GM21367 (cell line): ENCODE results near the gene CSNK1G3.

ENCODE experiments used
- ATAC-seq: cut with Tn5 transposase; IDR thresholded peaks from one replicate; pipeline ENCODE4 v1.9.1; 2021; ENCODE audit not compliant: unreplicated experiment

The CSNK1G3 gene

GRCh38 chr5:123557907-123558306 is 45.9 kb downstream of the CSNK1G3 start:
- no peak for ATAC-seq

- no peak for ATAC-seq
Measured at GRCh38 chr5:123558762-123559433, 46.9 kb downstream of the CSNK1G3 start.

DNA sequence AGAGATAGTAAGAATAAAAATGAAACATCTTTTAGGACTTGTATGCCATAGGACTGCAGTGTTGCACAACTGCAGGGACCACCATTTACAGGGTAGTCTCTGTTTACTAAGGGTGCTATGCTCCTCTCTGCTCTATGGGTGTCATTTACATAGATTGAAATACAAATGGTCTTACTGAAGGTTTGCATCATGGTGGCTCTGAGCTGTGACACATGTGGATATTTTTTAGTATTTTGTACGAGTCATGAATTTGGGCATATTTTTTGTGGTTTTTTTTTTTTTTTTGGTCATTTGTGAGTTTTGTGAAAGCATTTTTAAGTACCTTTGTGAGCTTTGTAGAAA is 47.4 kb downstream of the CSNK1G3 start:
- ATAC-seq, result no peak

- ATAC-seq, result no peak
Measured at GRCh38 chr5:123561230-123561629, 49.3 kb downstream of the CSNK1G3 start.

DNA sequence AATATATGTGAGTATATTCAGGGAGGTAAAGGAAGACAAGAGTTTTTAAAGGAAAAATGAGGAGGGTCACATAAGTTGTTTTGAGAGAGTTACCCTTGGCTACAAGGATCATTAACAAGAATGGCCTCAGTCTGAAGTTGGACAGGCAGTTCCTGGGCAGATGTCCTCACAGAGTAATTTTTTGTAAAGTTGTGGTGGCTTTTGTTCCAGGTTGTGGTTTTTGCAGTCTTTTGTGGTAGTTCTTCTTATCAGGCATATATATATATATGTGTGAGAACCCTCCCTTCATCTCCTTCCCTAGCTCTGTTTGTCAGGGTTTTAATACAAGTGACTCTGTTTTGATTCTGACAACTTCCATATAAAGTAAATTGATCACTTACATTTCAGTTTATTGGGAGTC is 60.0 kb downstream of the CSNK1G3 start:
- no peak for ATAC-seq

DNA sequence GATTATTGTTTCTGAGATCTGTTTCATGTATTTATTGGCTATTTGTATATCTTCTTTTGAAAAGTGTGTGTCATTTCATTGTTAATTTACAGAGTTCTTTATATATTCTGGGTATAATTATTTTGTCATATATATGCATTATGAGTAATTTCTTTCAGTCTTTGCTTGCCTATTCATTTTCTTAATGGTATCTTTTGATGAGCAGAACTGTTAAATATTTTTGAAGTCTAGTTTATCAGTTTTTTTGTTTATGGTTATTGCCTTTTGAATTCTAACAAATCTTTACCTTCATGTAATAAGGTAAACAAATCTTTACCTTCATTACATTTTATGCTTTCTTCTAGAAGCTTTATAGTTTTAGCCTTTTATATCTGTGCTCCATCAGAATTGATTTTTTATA is 66.4 kb downstream of the CSNK1G3 start:
- no peak for ATAC-seq

- ATAC-seq, result no peak
Measured at GRCh38 chr5:123579410-123579809, 67.4 kb downstream of the CSNK1G3 start.

DNA sequence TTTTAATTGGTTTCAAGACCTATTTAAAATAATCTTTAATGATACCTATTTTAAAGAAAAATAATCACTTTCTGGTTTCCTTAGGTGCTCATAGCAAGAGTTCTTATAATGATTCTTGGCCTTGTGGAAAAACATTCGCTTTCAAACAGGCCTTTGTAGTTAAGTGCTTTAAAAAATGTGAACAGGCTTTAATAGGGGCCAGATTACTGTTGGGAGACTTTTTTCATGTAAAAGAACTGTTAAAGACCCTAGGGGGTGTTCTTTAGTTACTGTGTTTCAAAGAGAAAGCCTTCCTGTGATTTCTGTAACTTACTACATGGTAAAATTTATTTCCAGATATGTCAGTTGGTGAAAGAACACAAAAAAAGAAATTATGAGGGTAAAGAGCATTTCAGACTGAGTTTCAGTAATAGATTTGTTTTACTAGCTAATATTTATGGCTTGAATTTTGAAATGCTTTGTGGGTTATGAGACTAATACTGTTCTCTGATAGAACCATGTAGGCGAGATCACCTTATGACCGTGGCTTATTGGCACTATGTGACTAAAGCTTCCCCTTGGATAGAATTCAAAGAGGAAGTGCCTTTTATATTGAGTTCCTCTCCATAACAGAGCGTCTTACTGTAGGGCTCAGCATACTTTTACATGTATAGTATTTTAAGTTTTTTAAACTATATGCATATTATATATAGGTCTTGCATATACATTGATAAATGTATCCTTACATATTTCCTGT is 70.7 kb downstream of the CSNK1G3 start:
- no peak for ATAC-seq

DNA sequence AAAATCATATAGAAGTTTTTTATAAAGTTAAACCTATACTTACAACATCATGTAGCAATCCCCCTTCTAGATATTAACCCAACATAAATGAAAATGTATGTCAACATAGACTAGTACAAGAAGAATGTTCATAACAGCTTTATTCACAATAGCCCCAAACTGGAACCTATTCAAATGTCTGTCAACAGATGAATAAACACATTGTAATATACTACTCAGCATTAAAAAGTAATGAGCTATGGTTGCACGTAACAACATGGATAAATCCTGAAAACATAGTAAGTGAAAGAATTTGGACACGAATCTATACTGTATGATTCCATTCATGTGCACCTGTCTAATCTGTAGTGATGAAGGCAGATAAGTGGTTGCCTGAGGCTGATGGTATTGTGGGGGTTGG is 73.9 kb downstream of the CSNK1G3 start:
- no peak for ATAC-seq

DNA sequence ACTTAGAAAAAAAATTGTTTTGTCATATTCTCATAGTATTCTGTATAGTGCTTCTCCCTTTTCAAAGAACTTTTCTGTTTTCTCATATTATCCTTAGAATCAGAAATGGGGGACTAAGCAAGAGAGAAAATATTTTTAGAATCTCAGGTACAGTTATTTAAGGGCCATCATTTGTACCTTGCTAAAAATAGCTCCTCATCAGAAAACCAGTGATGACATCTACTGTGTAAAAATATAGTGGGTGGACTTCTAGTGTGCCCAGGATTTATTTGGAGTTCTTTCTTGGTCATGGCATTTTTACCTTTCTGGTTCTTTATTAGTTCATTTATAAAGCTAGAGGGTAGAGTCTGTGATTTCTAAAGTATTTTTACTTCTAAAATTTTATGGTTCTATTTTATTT is 82.5 kb downstream of the CSNK1G3 start:
- no peak for ATAC-seq

- no peak for ATAC-seq
Measured at GRCh38 chr5:123597018-123597417, 85.0 kb downstream of the CSNK1G3 start.

DNA sequence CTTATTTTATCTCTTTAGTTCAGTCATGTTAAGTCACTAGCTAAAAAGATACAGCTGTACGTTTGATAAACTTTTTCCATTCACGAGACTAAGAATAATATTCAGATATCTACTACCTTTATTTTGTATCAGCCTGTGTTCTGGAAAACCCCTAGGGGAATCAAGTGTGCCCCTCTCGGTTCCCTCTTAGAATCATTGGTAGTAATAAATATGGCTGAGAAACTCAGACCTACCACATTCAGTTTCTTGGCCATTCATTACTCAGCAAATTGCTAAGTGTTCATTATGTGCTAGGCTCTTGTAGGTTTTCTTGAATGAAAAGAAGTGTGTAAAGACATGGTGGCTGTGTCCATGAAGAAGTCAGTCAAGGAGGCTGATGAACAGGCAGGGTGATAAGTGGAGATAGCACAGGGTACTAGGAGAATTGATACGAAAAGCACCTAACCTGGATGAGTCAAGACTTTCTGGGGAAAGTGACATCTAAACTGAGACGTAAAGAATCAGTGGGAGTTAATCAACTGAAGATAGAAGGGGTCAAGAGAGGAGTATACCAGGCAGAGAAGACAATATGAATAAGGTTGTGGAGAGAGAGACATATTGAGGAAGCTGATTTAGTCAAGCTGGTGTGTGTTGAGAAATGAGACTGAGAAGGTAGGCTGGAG is 86.2 kb downstream of the CSNK1G3 start:
- no peak for ATAC-seq

- no peak for ATAC-seq
Measured at GRCh38 chr5:123599171-123599570, 87.2 kb downstream of the CSNK1G3 start.

DNA sequence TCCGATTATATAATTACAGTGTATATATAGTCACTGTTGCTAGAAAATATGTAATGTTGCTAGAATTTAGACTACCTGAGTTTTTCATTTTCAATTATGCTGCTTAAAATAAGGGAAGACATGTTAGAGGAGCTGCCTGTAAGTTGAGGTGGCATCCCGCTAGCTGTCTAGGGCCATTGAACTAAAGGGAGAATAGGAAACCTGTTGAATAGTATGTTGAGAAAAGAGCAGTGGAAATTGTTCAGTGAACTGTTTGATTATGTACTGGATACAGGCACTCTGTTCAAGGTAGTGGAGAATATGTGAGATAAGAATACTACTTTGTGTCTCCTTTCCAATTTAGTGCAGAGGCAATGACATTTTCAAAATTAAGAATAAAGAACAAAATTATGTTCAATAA is 89.6 kb downstream of the CSNK1G3 start:
- ATAC-seq, result no peak

DNA sequence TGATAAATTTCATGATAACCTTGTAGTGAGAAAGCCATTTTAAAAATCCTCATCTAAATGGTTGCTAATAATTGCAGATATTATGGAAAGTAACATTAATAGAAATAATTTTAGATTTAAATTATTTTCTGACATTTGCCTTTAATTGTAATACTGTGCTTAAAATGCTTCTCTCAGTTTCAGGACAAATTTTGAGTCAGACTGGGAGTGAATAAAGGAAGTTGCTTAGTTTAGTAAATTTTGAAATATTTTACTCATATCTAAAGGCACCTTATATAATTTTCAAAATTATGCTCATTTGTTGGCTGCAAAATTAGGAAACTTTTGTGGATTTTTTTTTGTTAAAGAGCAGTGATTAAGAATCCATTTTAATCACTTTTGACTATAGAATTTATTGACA is 93.8 kb downstream of the CSNK1G3 start:
- ATAC-seq, result peak; percentile 42

GRCh38 chr5:123610209-123610608 is 98.2 kb downstream of the CSNK1G3 start:
- ATAC-seq, result no peak

DNA sequence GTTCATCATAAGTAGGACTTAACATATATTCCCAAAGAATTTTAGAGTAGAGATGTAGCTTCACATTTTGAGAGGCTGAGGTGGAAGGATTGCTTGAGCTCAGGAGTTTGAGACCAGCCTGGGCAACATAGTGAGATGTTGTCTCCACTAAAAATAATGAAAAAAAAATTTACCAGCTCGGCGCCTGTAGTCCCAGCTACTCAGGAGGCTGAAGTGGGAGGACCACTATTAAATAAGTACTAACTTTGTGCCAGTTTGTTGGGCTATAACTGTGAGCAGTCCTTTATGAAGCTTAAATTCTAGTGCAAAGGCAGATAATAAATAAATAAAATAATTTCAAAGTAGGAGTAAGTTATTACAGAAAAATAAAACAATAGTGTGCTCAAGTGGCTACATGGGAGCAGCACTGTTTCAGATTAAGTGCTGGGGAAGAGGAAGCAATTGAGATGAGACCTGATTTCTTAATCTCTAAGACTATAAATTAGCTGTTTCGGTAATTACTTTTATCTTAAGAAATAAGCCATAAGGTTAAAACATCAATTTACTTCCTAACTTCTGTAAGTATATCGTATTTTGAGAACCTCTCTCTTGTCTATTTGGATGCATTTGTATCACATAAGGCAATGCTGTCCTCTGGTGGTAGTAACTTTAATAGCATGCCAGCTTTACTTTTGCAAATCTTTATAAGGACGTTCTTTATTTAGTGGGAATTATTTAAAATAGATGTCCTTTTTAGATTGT is 98.9 kb downstream of the CSNK1G3 start:
- ATAC-seq, result peak; percentile 76

DNA sequence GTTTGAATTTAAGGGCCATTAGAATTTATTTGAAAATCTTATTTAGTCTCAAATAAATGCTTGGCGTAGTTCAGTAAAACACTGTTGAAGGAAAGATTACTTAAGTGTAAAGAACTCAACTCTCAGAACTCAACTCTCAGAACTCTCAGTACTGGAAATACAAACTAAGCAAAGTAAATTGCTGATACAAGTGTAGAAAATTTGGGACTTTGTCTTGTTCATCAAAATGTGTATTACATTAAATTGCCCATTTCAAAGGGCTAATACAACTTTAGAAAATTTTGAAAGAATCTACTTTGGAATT is 99.4 kb downstream of the CSNK1G3 start:
- no peak for ATAC-seq

DNA sequence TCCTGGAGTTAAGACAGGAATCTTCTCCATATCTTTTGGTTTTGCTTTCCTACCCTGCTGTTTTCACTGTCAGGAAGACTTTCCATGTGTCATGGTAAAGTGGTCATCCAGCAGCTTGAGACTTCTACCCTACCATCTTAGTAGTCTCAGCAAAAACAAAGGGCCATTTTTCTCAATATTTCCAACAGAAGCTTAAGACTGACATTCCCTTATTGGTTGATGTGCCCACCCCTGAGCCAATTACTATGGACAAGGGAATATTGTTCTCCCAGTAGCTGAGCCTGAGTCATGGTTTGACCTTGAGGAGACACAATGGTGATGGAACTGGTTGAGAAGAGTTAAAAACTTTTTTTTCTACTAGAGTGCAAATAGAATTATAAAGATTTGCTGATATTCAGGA is 105.6 kb downstream of the CSNK1G3 start:
- no peak for ATAC-seq

DNA sequence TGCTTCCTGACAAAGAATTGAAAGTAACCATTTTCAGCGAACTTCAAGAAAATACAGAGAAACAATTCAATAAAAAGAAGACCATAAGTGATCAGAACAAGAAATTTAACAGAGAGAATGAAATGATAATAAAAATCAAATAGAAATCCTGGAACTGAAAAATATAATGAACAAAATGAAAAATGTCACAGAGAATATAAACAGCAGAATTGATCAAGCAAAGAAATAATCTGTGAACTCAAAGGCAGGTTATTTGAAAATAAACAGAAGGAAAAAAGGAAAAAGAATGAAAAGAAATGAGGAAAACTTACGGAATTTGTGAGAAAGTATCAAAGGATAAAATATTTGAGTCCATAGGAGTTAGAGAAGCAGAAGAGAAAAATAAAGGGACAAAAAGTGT is 114.1 kb downstream of the CSNK1G3 start:
- no peak for ATAC-seq

DNA sequence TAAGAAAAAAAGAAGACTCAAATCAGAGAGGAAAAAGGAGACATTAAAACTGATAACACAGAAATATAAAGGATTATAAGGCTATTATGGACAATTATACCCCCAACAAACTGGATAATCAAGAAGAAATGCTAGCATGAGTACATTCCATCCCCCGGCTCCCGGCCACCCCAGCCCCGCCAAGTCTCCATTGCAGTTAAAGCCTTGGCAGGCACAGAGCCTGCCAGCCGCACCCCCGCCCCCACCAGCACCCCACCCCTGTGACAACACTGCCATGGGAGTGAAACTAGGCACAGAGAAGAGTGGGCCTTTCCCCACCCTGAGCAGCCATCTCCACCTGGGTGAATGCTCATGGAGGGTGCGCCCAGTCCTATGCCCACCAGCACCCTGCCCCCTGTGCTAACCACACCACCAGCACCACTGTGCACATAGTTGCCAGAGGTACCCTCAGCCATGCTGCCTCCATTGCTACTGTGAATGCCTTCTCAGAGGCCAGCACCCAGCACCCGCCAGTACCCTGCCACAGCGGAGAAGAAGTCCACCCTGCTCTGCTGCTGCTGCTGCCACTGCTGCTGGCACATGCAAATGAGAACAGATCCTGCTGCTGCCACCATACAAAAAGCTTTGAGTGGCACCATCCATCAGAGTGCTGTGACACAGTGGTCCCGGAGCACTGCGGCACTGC is 117.0 kb downstream of the CSNK1G3 start:
- ATAC-seq, result no peak
